Neural cell (in vitro differentiated cells): ENCODE results near the gene DUS2.

Source experiments
- EP300 ChIP-seq: fragments of 450-650 bp; conservative IDR thresholded peaks from 2 replicates; pipeline ENCODE4 v1.6.1; 2014; ENCODE audit warnings: antibody characterized with exemption, mild to moderate bottlenecking, moderate library complexity; ENCODE audit not compliant: poor library complexity, severe bottlenecking
- EZH2 ChIP-seq: fragments of 200-600, 300-800 bp; shearing (Covaris generic), sonication (generic); IDR thresholded peaks from 2 replicates; pipeline ENCODE4 v1.6.1; 2014; ENCODE audit warnings: antibody characterized with exemption, low read length, borderline replicate concordance, mild to moderate bottlenecking; ENCODE audit not compliant: insufficient read depth, poor library complexity, severe bottlenecking
- MXI1 ChIP-seq: fragments of 450-650 bp; conservative IDR thresholded peaks from 2 replicates; pipeline ENCODE4 v1.6.1; 2014; ENCODE audit warnings: antibody characterized with exemption, mild to moderate bottlenecking; ENCODE audit not compliant: poor library complexity, severe bottlenecking
- POLR2AphosphoS5 ChIP-seq: IDR thresholded peaks from 2 replicates; pipeline ENCODE4 v1.6.1; 2012
- REST ChIP-seq: IDR thresholded peaks from 2 replicates; pipeline ENCODE4 v1.6.1; 2012; ENCODE audit warnings: borderline replicate concordance
- SMC3 ChIP-seq: fragments of 450-650 bp; conservative IDR thresholded peaks from 2 replicates; pipeline ENCODE4 v1.6.1; 2014; ENCODE audit warnings: antibody characterized with exemption, mild to moderate bottlenecking, moderate library complexity; ENCODE audit not compliant: poor library complexity
- TAF1 ChIP-seq: IDR thresholded peaks from 2 replicates; pipeline ENCODE4 v1.6.1; 2012; ENCODE audit warnings: low read depth
- TF ChIP-seq, protein P1 (sequence below): fragments of 450-650 bp; IDR thresholded peaks from 2 replicates; pipeline ENCODE4 v1.5.1; 2014; ENCODE audit warnings: antibody characterized with exemption, mild to moderate bottlenecking, moderate library complexity; ENCODE audit not compliant: poor library complexity, severe bottlenecking

GRCh38 chr16:67993207-67994039 lies 29.7 kb upstream of the DUS2 start:
- TF ChIP-seq, protein P1, sequence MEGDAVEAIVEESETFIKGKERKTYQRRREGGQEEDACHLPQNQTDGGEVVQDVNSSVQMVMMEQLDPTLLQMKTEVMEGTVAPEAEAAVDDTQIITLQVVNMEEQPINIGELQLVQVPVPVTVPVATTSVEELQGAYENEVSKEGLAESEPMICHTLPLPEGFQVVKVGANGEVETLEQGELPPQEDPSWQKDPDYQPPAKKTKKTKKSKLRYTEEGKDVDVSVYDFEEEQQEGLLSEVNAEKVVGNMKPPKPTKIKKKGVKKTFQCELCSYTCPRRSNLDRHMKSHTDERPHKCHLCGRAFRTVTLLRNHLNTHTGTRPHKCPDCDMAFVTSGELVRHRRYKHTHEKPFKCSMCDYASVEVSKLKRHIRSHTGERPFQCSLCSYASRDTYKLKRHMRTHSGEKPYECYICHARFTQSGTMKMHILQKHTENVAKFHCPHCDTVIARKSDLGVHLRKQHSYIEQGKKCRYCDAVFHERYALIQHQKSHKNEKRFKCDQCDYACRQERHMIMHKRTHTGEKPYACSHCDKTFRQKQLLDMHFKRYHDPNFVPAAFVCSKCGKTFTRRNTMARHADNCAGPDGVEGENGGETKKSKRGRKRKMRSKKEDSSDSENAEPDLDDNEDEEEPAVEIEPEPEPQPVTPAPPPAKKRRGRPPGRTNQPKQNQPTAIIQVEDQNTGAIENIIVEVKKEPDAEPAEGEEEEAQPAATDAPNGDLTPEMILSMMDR, result peak; percentile 76
- TF ChIP-seq EZH2 (no peak), SMC3 (peak; percentile 73), POLR2AphosphoS5 (no peak), REST (no peak), MXI1 (no peak), TAF1 (no peak), EP300 (no peak)
